Measurements from ENCODE around the gene C9. TPM values are rescaled to one million over a fixed set of nuclear protein-coding genes. Genes with fewer than 3 reads are reported as not detected.
"Not testable (repeated sequence)": the region's sequence is repeated elsewhere in the genome, so short reads cannot be mapped to it uniquely, and the experiment has no call there.

The C9 gene
- total RNA-seq, 1 donor from 2014 or later, result not detected

DNA sequence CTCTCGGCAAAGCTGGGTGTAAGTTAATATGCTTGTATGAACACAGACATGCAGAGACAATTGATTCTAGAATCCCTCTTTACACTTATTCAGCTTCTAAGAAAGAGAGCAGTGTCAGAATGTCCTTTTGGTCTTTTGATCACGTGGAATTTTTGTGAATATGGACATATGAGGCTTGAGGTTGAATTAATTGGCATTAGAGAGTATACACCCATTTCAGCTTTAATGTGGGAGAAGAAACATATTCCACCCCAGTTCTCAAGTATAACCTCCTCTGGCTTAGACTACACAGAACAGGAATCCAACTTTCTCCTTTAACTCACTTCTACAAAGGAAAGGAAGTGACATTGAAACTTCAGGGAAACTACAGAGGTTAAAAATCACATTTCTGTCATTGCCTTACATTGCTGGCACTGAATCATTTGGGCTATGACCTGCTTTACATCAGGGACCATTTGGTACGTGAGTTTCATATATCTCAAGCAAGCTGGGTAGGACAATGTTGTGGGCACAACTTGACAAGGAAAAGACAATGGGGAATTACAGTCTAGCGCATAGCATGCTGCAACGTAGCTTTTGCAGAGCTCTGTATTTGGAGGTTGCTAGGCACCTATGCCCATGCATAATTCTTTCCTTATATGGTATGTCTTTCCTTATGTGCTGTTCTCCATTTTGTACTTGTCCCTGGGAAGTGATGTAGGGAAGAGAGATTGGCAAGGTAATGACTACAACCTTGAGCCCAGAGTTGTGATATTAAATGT lies 41.0 kb upstream of the C9 start:
- peak overlapping the region; percentile 7 for H3K27ac ChIP-seq
- TF ChIP-seq, protein P1, sequence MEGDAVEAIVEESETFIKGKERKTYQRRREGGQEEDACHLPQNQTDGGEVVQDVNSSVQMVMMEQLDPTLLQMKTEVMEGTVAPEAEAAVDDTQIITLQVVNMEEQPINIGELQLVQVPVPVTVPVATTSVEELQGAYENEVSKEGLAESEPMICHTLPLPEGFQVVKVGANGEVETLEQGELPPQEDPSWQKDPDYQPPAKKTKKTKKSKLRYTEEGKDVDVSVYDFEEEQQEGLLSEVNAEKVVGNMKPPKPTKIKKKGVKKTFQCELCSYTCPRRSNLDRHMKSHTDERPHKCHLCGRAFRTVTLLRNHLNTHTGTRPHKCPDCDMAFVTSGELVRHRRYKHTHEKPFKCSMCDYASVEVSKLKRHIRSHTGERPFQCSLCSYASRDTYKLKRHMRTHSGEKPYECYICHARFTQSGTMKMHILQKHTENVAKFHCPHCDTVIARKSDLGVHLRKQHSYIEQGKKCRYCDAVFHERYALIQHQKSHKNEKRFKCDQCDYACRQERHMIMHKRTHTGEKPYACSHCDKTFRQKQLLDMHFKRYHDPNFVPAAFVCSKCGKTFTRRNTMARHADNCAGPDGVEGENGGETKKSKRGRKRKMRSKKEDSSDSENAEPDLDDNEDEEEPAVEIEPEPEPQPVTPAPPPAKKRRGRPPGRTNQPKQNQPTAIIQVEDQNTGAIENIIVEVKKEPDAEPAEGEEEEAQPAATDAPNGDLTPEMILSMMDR (IDR thresholded peaks at IDR 0.05), result no peak
- no peaks in the 10 kb centered on the region for H3K9me3 ChIP-seq
- intact Hi-C loops (cut with DNase I), result no loop called here
- DNase-seq (no peak), ATAC-seq (peak; percentile 55)
- H3K4me1 ChIP-seq, result peaks cover 48% of the 10 kb centered on the region
- H3K27me3 ChIP-seq, result no peaks in the 10 kb centered on the region
- peaks cover 5% of the 10 kb centered on the region for H3K36me3 ChIP-seq
- H3K4me3 ChIP-seq, result no peak overlapping the region

DNA sequence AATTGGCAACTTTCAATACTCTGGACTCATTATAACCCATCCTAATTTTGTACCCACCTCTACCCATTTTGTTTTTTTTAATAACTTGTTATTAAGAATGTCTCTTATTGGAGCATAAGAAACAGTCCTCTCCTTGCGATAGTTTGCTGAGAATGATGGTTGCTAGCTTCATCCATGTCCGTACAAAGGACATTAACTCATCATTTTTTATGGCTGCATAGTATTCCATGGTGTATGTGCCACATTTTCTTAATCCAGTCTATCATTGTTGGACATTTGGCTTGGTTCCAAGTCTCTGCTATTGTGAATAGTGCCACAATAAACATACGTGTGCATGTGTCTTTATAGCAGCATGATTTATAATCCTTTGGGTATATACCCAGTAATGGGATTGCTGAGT lies 39.5 kb upstream of the C9 start:
- H3K4me3 ChIP-seq; H3K9me3 ChIP-seq; H3K27ac ChIP-seq; ATAC-seq; intact Hi-C loops (cut with DNase I); H3K36me3 ChIP-seq; DNase-seq; H3K27me3 ChIP-seq: not testable (repeated sequence)
- peaks cover 50% of the 10 kb centered on the region for H3K4me1 ChIP-seq

DNA sequence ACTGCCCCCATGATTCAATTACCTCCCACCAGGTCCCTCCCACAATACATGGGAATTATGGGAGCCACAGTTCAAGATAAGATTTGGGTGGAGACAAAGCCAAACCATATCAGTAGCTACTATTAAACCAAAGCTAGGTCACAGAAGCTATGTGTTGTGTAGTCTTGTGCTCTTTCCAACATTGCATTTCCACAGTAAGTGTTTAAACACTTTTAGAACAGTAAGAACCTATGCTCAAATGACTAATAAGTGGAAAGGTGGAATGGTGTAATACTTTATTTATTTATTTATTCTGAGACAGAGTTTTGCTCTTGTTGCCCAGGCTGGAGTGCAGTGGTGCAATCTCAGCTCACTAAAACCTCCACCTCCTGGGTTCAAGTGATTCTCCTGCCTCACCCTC lies 37.8 kb upstream of the C9 start:
- H3K9me3 ChIP-seq; DNase-seq; H3K27me3 ChIP-seq; H3K36me3 ChIP-seq; intact Hi-C loops (cut with DNase I); H3K4me3 ChIP-seq: not testable (repeated sequence)
- peak; percentile 41 for ATAC-seq
- H3K4me1 ChIP-seq, result peaks cover 48% of the 10 kb centered on the region
- peak overlapping the region; percentile 14 for H3K27ac ChIP-seq

DNA sequence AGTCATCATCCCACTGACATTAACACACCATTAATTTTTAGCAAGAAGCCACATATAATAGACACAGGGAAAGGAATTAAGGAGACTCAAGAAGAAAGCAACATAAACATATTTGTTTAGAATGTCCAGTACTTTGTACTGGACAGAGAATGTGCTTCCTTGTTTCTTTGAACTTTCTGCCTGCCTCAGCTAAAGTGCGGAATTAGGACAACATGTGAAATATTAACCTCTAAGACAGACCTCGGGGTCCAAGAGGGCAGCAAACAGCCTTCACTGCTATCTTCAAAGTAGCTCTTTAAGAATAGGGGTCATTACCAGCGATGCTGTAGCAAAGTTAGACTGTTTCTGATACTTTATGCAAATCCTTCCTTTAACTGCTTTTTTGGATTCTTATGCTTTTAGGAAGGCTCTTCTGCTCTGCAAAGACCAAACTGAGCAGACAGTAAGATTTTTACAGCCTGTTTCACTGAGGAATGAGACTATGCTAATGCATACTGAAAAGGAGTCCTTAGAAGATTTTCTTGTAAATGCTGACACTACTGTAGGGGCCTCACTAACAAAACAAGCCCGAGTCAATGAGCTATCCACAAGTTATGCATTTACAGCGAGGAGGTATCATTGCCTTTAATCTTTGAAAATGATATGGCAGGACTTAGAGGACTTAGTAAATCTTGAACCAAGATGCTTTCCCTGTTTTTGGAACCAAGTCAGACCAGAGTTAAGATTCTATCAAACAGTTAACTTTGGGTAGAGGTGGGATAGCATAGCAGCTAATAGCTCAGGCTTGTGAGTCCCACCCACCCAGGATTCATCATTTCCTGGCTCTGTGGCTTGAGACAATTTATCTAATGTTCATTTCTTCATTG lies 36.7 kb upstream of the C9 start:
- Histone ChIP-seq H3K36me3 (no peaks in the 10 kb centered on the region), H3K9me3 (no peaks in the 10 kb centered on the region), H3K4me1 (peaks cover 58% of the 10 kb centered on the region), H3K4me3 (no peak overlapping the region), H3K27me3 (no peaks in the 10 kb centered on the region), H3K27ac (peak overlapping the region; percentile 78)
- ATAC-seq (no peak), DNase-seq (no peak)
- TF ChIP-seq, protein P1 (IDR thresholded peaks at IDR 0.05), result no peak
- intact Hi-C loops (cut with DNase I), result no loop called here

DNA sequence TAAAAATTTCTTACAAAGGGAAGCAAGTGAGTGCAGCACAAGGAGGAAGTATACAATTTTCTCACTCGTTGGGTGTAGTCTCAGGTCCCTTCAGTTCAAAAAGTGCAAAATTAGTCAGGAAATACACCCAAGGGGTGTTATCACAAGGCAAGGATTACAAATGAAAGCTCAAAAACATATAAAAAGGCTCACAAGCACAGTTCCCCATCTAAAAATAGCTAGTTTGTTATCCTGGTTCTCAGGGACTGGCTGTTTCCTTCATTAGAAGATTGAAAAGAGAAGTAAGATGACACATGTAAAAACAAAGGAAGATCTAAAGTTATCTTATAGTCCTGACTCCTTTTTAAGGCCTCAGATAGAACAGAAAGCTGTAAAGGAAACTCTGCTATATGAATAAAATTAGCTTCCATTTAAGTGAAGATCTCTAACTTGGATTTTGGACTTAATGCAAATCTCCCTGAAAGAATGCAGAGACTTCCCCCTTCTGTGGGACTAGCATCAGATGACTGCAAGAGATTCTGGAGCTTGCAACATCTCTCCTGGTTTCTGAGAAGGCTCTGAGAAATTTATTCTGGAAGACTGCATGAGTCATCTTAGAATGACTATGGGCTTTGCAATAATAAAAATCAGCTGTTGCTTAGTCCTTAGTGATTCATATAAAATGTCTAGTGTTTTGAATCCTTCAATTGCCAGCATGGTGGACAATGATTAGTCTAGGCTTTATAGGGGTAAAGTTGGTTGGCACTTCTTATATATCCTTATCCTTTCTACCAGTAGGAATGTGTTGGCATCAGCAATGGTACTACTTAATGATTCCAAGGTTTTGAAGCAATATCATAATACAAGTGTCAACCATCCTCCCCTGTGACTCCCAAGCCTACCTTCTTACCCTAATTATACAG lies 35.1 kb upstream of the C9 start:
- Histone ChIP-seq H3K9me3 (no peaks in the 10 kb centered on the region), H3K4me3 (no peak overlapping the region), H3K27ac (peak overlapping the region; percentile 78), H3K27me3 (no peaks in the 10 kb centered on the region), H3K4me1 (peaks cover 58% of the 10 kb centered on the region), H3K36me3 (no peaks in the 10 kb centered on the region)
- TF ChIP-seq, protein P1 (IDR thresholded peaks at IDR 0.05), result no peak
- no peak for DNase-seq
- peak; percentile 73 for ATAC-seq
- intact Hi-C loops (cut with DNase I), result no loop called here

DNA sequence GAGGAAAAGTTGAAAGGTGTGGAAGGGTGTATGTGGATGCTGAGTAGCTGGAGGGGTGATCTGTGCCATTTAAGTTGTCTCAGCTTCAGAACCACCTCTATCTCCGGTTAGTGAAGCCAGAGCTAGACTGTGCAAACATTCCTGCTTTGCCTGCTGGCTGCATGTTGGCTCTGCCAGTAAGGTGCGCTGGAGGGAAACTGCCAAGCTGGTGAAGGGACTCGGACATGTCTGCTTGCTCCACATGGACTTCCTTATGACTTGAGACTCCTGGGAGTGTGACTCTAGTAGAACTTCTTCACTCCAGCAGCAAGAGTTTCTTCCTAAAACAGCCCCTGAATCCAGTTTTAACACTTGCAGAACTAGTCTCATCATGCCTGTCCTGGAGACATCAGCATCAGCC lies 32.5 kb upstream of the C9 start:
- H3K36me3 ChIP-seq, result peaks cover 24% of the 10 kb centered on the region
- H3K4me1 ChIP-seq, result peaks cover 48% of the 10 kb centered on the region
- intact Hi-C loops (cut with DNase I), result no loop called here
- H3K9me3 ChIP-seq, result no peaks in the 10 kb centered on the region
- H3K4me3 ChIP-seq, result no peak overlapping the region
- peak overlapping the region; percentile 31 for H3K27ac ChIP-seq
- H3K27me3 ChIP-seq, result no peaks in the 10 kb centered on the region
- ATAC-seq (no peak), DNase-seq (no peak)
- TF ChIP-seq, protein P1 (IDR thresholded peaks at IDR 0.05), result no peak
